Measurements from ENCODE around the gene DENND1B. TPM values are rescaled to one million over a fixed set of nuclear protein-coding genes. Genes with fewer than 3 reads are reported as not detected.

The DENND1B gene
- total RNA-seq, 1 experiment from 2014 or later, result 6.3 TPM

DNA sequence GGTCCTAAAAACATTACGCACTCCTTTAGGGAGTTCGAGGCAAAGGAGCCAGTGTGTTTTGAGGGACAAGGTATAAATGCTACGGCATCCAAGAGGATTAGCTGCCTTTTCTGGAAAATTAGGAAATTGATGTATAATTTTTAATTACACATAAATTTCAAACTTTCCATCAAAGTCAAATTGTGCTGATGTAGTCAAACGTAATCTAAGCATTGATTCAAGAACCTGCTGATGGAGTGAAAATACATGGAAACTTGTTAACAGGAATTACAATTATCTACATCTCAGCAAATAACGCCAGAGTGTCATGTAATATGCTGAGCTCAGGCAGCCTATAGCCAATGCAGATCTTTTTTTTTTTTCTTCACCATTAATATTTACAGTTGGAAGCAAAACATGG is 312.7 kb downstream of the DENND1B start:
- Histone ChIP-seq H3K14ac (ENCODE audit: insufficient read depth, low read length) (no peak overlapping the region), H3K4me1 (ENCODE audit: insufficient read depth, low read length) (peaks cover 5% of the 10 kb centered on the region; the same call in 1 of the 2 replicates), H3K79me1 (ENCODE audit: insufficient read depth, low read depth, low read length, poor library complexity, severe bottlenecking) (no peaks in the 10 kb centered on the region), H3K23ac (ENCODE audit: insufficient read length, low read depth, low read length) (no peak overlapping the region), H2BK5ac (ENCODE audit: insufficient read length, low read length) (no peak overlapping the region), H3K4me2 (ENCODE audit: insufficient read depth, insufficient read length, low read length) (no peak overlapping the region), H3K18ac (ENCODE audit: insufficient read length, low read depth, low read length) (no peak overlapping the region), H3K27ac (ENCODE audit: insufficient read length, low read depth, low read length) (no peak overlapping the region), H4K20me1 (ENCODE audit: control insufficient read depth, insufficient read depth, insufficient read length) (no peaks in the 10 kb centered on the region), H2AK5ac (ENCODE audit: insufficient read length, low read length) (no peak overlapping the region), H3K56ac (ENCODE audit: insufficient read length, low read depth, low read length) (no peak overlapping the region), H3T11ph (ENCODE audit: low read length) (no peak overlapping the region), H4K5ac (ENCODE audit: insufficient read length, low read depth, low read length) (no peak overlapping the region), H2AFZ (ENCODE audit: low read length) (no peak overlapping the region), H3K9me3 (ENCODE audit: control insufficient read depth, low read depth, low read length) (no peaks in the 10 kb centered on the region), H3K23me2 (ENCODE audit: insufficient read length, low read depth, low read length, poor library complexity, severe bottlenecking) (no peaks in the 10 kb centered on the region), H2BK12ac (ENCODE audit: insufficient read length, low read depth, low read length) (no peak overlapping the region), H3K9ac (ENCODE audit: extremely low read depth, insufficient read length, low read length) (no peak overlapping the region), H4K8ac (replicated peaks; ENCODE audit: insufficient read length, low read depth, low read length) (no peak overlapping the region), H3K27me3 (ENCODE audit: insufficient read depth, low read length) (no peaks in the 10 kb centered on the region), H2BK15ac (ENCODE audit: low read depth, low read length) (no peak overlapping the region), H2BK120ac (ENCODE audit: low read depth, low read length, poor library complexity, severe bottlenecking) (no peak overlapping the region), H3K79me2 (ENCODE audit: insufficient read depth, low read length) (no peaks in the 10 kb centered on the region), H3K4ac (ENCODE audit: low read depth, low read length) (no peak overlapping the region), H4K91ac (ENCODE audit: insufficient read length, low read depth, low read length) (no peak overlapping the region), H2BK20ac (ENCODE audit: low read depth, low read length, poor library complexity, severe bottlenecking) (no peak overlapping the region)
- Mint-ChIP-seq H3K4me3 (no peak overlapping the region), H3K36me3 (ENCODE audit: insufficient read depth in 1 of 3, low read depth in 3 of 3) (no peaks in the 10 kb centered on the region), H3K27ac (no peak overlapping the region), H3K4me1 (peaks cover 10 to 13% of the 10 kb centered on the region in 2 experiments), H3K9me3 (no peaks in the 10 kb centered on the region), H3K27me3 (ENCODE audit: low read depth) (no peaks in the 10 kb centered on the region)
- WGBS (ENCODE audit: extremely low coverage, insufficient read length, low lambda C conversion rate), result no CpG with 5 or more reads among the region's 5 CpGs
- TF ChIP-seq, protein P1, sequence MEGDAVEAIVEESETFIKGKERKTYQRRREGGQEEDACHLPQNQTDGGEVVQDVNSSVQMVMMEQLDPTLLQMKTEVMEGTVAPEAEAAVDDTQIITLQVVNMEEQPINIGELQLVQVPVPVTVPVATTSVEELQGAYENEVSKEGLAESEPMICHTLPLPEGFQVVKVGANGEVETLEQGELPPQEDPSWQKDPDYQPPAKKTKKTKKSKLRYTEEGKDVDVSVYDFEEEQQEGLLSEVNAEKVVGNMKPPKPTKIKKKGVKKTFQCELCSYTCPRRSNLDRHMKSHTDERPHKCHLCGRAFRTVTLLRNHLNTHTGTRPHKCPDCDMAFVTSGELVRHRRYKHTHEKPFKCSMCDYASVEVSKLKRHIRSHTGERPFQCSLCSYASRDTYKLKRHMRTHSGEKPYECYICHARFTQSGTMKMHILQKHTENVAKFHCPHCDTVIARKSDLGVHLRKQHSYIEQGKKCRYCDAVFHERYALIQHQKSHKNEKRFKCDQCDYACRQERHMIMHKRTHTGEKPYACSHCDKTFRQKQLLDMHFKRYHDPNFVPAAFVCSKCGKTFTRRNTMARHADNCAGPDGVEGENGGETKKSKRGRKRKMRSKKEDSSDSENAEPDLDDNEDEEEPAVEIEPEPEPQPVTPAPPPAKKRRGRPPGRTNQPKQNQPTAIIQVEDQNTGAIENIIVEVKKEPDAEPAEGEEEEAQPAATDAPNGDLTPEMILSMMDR (conservative IDR thresholded peaks at IDR 0.05), result no peak
- no peak for DNase-seq

Other genes starting within 250 kb of the DENND1B start
- 0.99 and 1.4 TPM in 2 replicates for gene C1orf53, start 127.2 kb upstream of the DENND1B start, total RNA-seq (2021)
- not detected in 2 replicates for gene LHX9, start 141.9 kb upstream of the DENND1B start, total RNA-seq (2021)